PC-9 (cell line): Measurements from ENCODE around the gene GRIP1. TPM values are rescaled to one million over a fixed set of nuclear protein-coding genes. Genes with fewer than 3 reads are reported as not detected.

ENCODE experiments used
- BruUV-seq: library from RNA; stranded (reverse); fragments of 400-500 nt; replicated peaks from 2 replicates; lab custom pipeline; 2021; lab: Mats Ljungman, UMichigan
- CTCF ChIA-PET: fragments of 300-600 bp; sonication (Branson Sonifier 250); formaldehyde crosslinking; loops from one replicate; lab custom pipeline; 2022; ENCODE audit warnings: antibody characterized with exemption; lab: Charles Lee
- POLR2A ChIA-PET: fragments of 300-600 bp; sonication (Branson Sonifier 250); formaldehyde crosslinking; loops from one replicate; lab custom pipeline; 2022; ENCODE audit warnings: antibody characterized with exemption; ENCODE audit not compliant: unreplicated experiment; lab: Charles Lee
- DNase-seq, 2 experiments: peaks; one replicate each; pipeline versions ENCODE4 v3.0.0 to v3.0.0-alpha.2; 2015 to 2022; ENCODE audit warnings: mixed read lengths in 1 of 2
- H2AFZ ChIP-seq: fragments of 200-600 bp; sonication (generic); 2 replicates; pipeline ENCODE4 v1.8.1; 2017; ENCODE audit warnings: antibody characterized with exemption
- H3F3A ChIP-seq: fragments of 200-600 bp; sonication (generic); 2 replicates; pipeline ENCODE4 v1.8.1; 2017; ENCODE audit warnings: antibody characterized with exemption, mild to moderate bottlenecking, low read depth; ENCODE audit not compliant: insufficient read depth
- H3K27ac ChIP-seq: fragments of 200-600 bp; sonication (generic); 2 replicates; pipeline ENCODE4 v1.6.1; 2016; ENCODE audit warnings: mixed run types
- H3K27me3 ChIP-seq: fragments of 200-600 bp; sonication (generic); 2 replicates; pipeline ENCODE4 v1.6.1; 2016; ENCODE audit warnings: low read depth, mixed run types; ENCODE audit not compliant: insufficient read depth
- H3K36me3 ChIP-seq: fragments of 200-600 bp; sonication (generic); 2 replicates; pipeline ENCODE4 v1.6.1; 2016; ENCODE audit warnings: low read depth, mixed run types
- H3K4me1 ChIP-seq: fragments of 200-600 bp; sonication (generic); replicated peaks from 2 replicates; pipeline ENCODE4 v1.6.1; 2016; ENCODE audit warnings: mixed run types; ENCODE audit not compliant: insufficient read depth
- H3K4me2 ChIP-seq: fragments of 200-600 bp; sonication (generic); 2 replicates; pipeline ENCODE4 v1.6.1; 2017; ENCODE audit warnings: mixed run types
- H3K4me3 ChIP-seq: fragments of 200-600 bp; sonication (generic); 2 replicates; pipeline ENCODE4 v1.6.1; 2016; ENCODE audit warnings: mixed run types
- H3K79me2 ChIP-seq: fragments of 200-600 bp; sonication (generic); 2 replicates; pipeline ENCODE4 v1.6.1; 2017; ENCODE audit warnings: low read depth, mixed run types
- H3K9me2 ChIP-seq: fragments of 200-600 bp; sonication (generic); 2 replicates; pipeline ENCODE4 v1.8.1; 2017; ENCODE audit warnings: mild to moderate bottlenecking; ENCODE audit not compliant: insufficient read depth
- H3K9me3 ChIP-seq: fragments of 200-600 bp; sonication (generic); 2 replicates; pipeline ENCODE4 v1.8.1; 2016; ENCODE audit warnings: low read depth; ENCODE audit not compliant: insufficient read depth
- H4K20me1 ChIP-seq: fragments of 200-600 bp; sonication (generic); 2 replicates; pipeline ENCODE4 v1.8.1; 2017; ENCODE audit not compliant: insufficient read depth
- CTCF ChIP-seq: fragments of 200-600 bp; sonication (generic); conservative IDR thresholded peaks from 2 replicates; pipeline ENCODE4 v1.6.1; 2017; ENCODE audit warnings: mixed run types, antibody characterized with exemption, mild to moderate bottlenecking, moderate library complexity
- EZH2 ChIP-seq: fragments of 200-600 bp; sonication (generic); IDR thresholded peaks from 2 replicates; pipeline ENCODE4 v1.8.0; 2017; ENCODE audit warnings: antibody characterized with exemption, low read depth
- intact Hi-C: fragments of 100-400 bp; cut with micrococcal nuclease; formaldehyde crosslinking; loops from one replicate; pipeline ENCODE4 v1.10.0; 2022; ENCODE audit not compliant: unreplicated experiment
- total RNA-seq: library from RNA; stranded (reverse); gene quantifications from 2 replicates; pipeline ENCODE4 v1.2.3, GENCODE V29; 2021

GRIP1 gene
- total RNA-seq, 1 experiment from 2014 or later: 16.0 TPM

- Histone ChIP-seq H3K4me1 (no peaks in the 10 kb centered on the region), H2AFZ (no peak overlapping the region), H4K20me1 (no peaks in the 10 kb centered on the region), H3K27ac (no peak overlapping the region), H3K79me2 (no peaks in the 10 kb centered on the region), H3F3A (no peaks in the 10 kb centered on the region), H3K27me3 (no peaks in the 10 kb centered on the region), H3K9me2 (no peaks in the 10 kb centered on the region), H3K4me3 (no peak overlapping the region), H3K4me2 (no peak overlapping the region), H3K9me3 (no peaks in the 10 kb centered on the region), H3K36me3 (no peaks in the 10 kb centered on the region)
- no peak for TF ChIP-seq EZH2
- no peak for TF ChIP-seq CTCF
- no peak for DNase-seq
- CTCF ChIA-PET: interaction anchor here (0.6 kb wide), 1 partner anchor 1634 kb away, joined by 4 read pairs; no protein-coding TSS in a partner anchor
- no TSS peak for BruUV-seq
- POLR2A ChIA-PET: no interaction called here
- intact Hi-C loops: no loop called here
Observed at GRCh38 chr12:66683073-66683472, 4.2 kb upstream of the GRIP1 start.

- ChIA-PET CTCF (no interaction called here), POLR2A (no interaction called here)
- Histone ChIP-seq H3F3A (no peaks in the 10 kb centered on the region), H4K20me1 (no peaks in the 10 kb centered on the region), H3K36me3 (no peaks in the 10 kb centered on the region), H2AFZ (no peak overlapping the region), H3K79me2 (no peaks in the 10 kb centered on the region), H3K4me3 (no peak overlapping the region), H3K27ac (no peak overlapping the region), H3K9me2 (no peaks in the 10 kb centered on the region; the same call in 1 of the 2 replicates), H3K9me3 (no peaks in the 10 kb centered on the region), H3K4me1 (no peaks in the 10 kb centered on the region), H3K4me2 (no peak overlapping the region), H3K27me3 (no peaks in the 10 kb centered on the region)
- intact Hi-C loops: no loop called here
- BruUV-seq: no TSS peak
- no peak for TF ChIP-seq CTCF
- TF ChIP-seq EZH2: no peak
- no peak for DNase-seq
Observed at GRCh38 chr12:66679461-66680084, 697 bp upstream of the GRIP1 start.

GRCh38 chr12:66676241-66676640 lies 2.6 kb downstream of the GRIP1 start:
- H3K9me3 ChIP-seq: no peaks in the 10 kb centered on the region
- H3K4me2 ChIP-seq: no peak overlapping the region
- H4K20me1 ChIP-seq: no peaks in the 10 kb centered on the region
- TF ChIP-seq CTCF: no peak
- H3K27ac ChIP-seq: no peak overlapping the region
- BruUV-seq: no TSS peak
- no peaks in the 10 kb centered on the region; the same call in 1 of the 2 replicates for H3K9me2 ChIP-seq
- no peaks in the 10 kb centered on the region for H3K36me3 ChIP-seq
- intact Hi-C loops: no loop called here
- POLR2A ChIA-PET: no interaction called here
- H3K4me1 ChIP-seq: no peaks in the 10 kb centered on the region
- no peak overlapping the region for H3K4me3 ChIP-seq
- H2AFZ ChIP-seq: no peak overlapping the region
- H3K79me2 ChIP-seq: no peaks in the 10 kb centered on the region
- no peaks in the 10 kb centered on the region for H3F3A ChIP-seq
- DNase-seq: no peak
- CTCF ChIA-PET: no interaction called here
- no peaks in the 10 kb centered on the region for H3K27me3 ChIP-seq
